GM12878 (cell line): Measurements from ENCODE around the gene CANX. TPM values are rescaled to one million over a fixed set of nuclear protein-coding genes. Genes with fewer than 3 reads are reported as not detected.

Experiments used
- CEBPB ChIP-seq, 2 experiments: fragments of 150-350 bp in 1 of 2; IDR thresholded peaks; 2 replicates each; pipeline ENCODE4 v1.6.1; 2012 to 2014; ENCODE audit warnings: low read depth in 2 of 2, low read length in 2 of 2, borderline replicate concordance in 1 of 2, inconsistent platforms in 1 of 2
- CREB1 ChIP-seq: IDR thresholded peaks from 2 replicates; pipeline ENCODE4 v1.6.1; 2012; ENCODE audit warnings: low read depth, mild to moderate bottlenecking, inconsistent platforms
- HCFC1 ChIP-seq: fragments of 150-350 bp; IDR thresholded peaks from 2 replicates; pipeline ENCODE4 v1.6.1; 2014; ENCODE audit warnings: low read length
- HDGF ChIP-seq: fragments of 450-650 bp; IDR thresholded peaks from 2 replicates; pipeline ENCODE4 v1.6.1; 2016; ENCODE audit warnings: antibody characterized with exemption
- JUNB ChIP-seq: IDR thresholded peaks from 2 replicates; pipeline ENCODE4 v1.6.1; 2016; ENCODE audit warnings: antibody characterized with exemption, mild to moderate bottlenecking
- MTA3 ChIP-seq: IDR thresholded peaks from 2 replicates; pipeline ENCODE4 v1.6.1; 2012; ENCODE audit warnings: low read length, inconsistent platforms, borderline replicate concordance
- MXI1 ChIP-seq: fragments of 150-350 bp; IDR thresholded peaks from 2 replicates; pipeline ENCODE4 v1.6.1; 2011; ENCODE audit warnings: low read depth, mild to moderate bottlenecking, inconsistent platforms, low read length, improper control_type of control experiment
- NFYA ChIP-seq: IDR thresholded peaks from 2 replicates; pipeline ENCODE4 v1.6.1; 2011; ENCODE audit warnings: low read depth, mild to moderate bottlenecking, low read length, improper control_type of control experiment, borderline replicate concordance
- NR2C2 ChIP-seq: IDR thresholded peaks from 2 replicates; pipeline ENCODE4 v1.6.1; 2011; ENCODE audit warnings: borderline replicate concordance, low read depth; ENCODE audit not compliant: control insufficient read depth, insufficient read length
- RAD51 ChIP-seq: fragments of 450-650 bp; IDR thresholded peaks from 2 replicates; pipeline ENCODE4 v1.6.1; 2016; ENCODE audit warnings: moderate library complexity, mild to moderate bottlenecking, inconsistent platforms
- RB1 ChIP-seq: fragments of 450-650 bp; formaldehyde crosslinking; IDR thresholded peaks from 2 replicates; pipeline ENCODE4 v1.6.1; 2017; ENCODE audit warnings: mild to moderate bottlenecking, borderline replicate concordance
- SMAD1 ChIP-seq: fragments of 450-650 bp; IDR thresholded peaks from 2 replicates; pipeline ENCODE4 v1.6.1; 2018; ENCODE audit warnings: mild to moderate bottlenecking, low read depth; ENCODE audit not compliant: partially characterized antibody
- SREBF1 ChIP-seq: IDR thresholded peaks from 2 replicates; pipeline ENCODE4 v1.6.1; 2012; ENCODE audit warnings: mild to moderate bottlenecking, low read length
- ZSCAN29 ChIP-seq: fragments of 450-650 bp; IDR thresholded peaks from 2 replicates; pipeline ENCODE4 v1.6.1; 2017; ENCODE audit warnings: mild to moderate bottlenecking, moderate library complexity
- ZZZ3 ChIP-seq: IDR thresholded peaks from 2 replicates; pipeline ENCODE4 v1.6.1; 2011; ENCODE audit warnings: low read depth; ENCODE audit not compliant: control insufficient read depth, insufficient read length
- polyA plus RNA-seq, 11 experiments: library from polyadenylated mRNA; depleted of rRNA in 4 of 11; unstranded in 6 of 11; stranded (reverse) in 5 of 11; fragments of >200 nt; fragmentation: Nextera tagmentation in 4 of 11; fragmentation: Illumina TruSeq in 1 of 11; extraction: Ambion mirVana in 4 of 11; extraction: Trizol in 1 of 11; gene quantifications; 1 replicate in 1 of 11; 2 replicates in 10 of 11; pipeline versions ENCODE4 v1.2.1 to v1.2.3, GENCODE V29; 2011 to 2016; ENCODE audit warnings: inconsistent platforms in 2 of 11, missing spikeins in 2 of 11, low read depth in 1 of 11
- total RNA-seq, 4 experiments: library from RNA; depleted of rRNA in 3 of 4; stranded (reverse); fragments of >200 nt in 3 of 4; fragmentation: Illumina TruSeq in 1 of 4; extraction: Trizol in 1 of 4; gene quantifications; 2 replicates each; pipeline versions ENCODE4 v1.2.1 to v1.2.3, GENCODE V29; 2013 to 2021
- TF ChIP-seq, protein P1 (sequence below): IDR thresholded peaks from 2 replicates; pipeline ENCODE4 v1.6.1; 2012; ENCODE audit warnings: low read depth, low read length, improper control_type of control experiment
- TF ChIP-seq, protein P2 (sequence below): IDR thresholded peaks from 2 replicates; pipeline ENCODE4 v1.6.1; 2011; ENCODE audit warnings: borderline replicate concordance, low read depth, mild to moderate bottlenecking, moderate library complexity, low read length; ENCODE audit not compliant: insufficient read depth, poor library complexity, severe bottlenecking
- TF ChIP-seq, protein P3 (sequence below): fragments of 450-650 bp; formaldehyde crosslinking; IDR thresholded peaks from 2 replicates; pipeline ENCODE4 v1.4.0; 2022; ENCODE audit warnings: mild to moderate bottlenecking, moderate library complexity
- TF ChIP-seq, protein P4 (sequence below): fragments of 450-650 bp; IDR thresholded peaks from 2 replicates; pipeline ENCODE4 v1.6.1; 2017; ENCODE audit warnings: antibody characterized with exemption, mild to moderate bottlenecking, moderate library complexity
- TF ChIP-seq, protein P5 (sequence below), 3 experiments: IDR thresholded peaks in 2 of 3; conservative IDR thresholded peaks in 1 of 3; 2 replicates each; pipeline ENCODE4 v1.5.1; 2011; ENCODE audit warnings: low read depth in 3 of 3, low read length in 3 of 3, mild to moderate bottlenecking in 3 of 3, control low read depth in 2 of 3, moderate library complexity in 2 of 3, inconsistent platforms in 1 of 3, mixed read lengths in 1 of 3; ENCODE audit not compliant: control insufficient read depth in 2 of 3, insufficient read depth in 1 of 3; ENCODE audit errors: extremely low read depth in 1 of 3

CANX gene
- total and polyA plus RNA-seq, 10 of the 15 experiments (the other 5 are each of a cell fraction or from before 2014, with no cell fraction given): 78.2 to 602 (median 412) TPM

DNA sequence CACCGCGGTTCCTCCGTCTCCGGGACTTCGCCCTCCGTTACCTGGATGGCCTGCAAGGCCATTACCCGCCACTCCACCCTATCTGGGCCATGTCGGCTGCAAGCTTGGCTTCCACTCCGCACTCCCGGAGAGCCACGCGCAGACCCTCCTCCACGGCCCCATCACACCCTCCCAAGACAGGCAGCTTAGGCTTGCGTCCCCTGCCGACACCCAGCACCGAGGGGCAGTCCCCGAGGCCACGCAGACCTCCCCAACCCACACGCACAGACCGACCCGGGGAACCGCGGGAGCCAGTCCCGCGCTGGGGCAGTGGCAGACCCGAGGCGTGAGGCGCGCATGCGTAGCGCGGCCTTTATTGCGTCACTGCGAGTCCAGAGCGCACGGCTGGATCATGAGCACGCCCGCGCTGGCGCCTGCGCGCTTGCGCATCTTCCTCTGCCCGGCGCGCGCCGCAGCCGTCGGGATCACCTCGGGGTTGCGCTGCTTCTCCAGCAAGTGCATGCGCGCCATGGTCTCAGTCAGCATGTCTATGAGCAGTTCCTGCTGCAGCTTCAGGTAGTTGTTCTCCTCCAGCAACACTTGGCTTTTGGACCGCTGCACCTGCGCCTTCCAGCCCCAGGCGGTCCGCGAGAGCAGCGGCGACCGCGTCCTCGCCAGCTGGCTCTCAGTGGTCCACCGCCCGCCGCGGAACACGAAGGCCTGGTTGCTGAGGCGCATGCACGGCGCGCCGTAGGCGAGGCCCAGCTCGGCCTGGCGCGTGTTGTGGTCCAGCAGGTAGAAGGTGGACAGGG is 20.3 kb upstream of the CANX start (continued):
- TF ChIP-seq NFYA (no peak), MXI1 (peak; percentile 74; the same call in 1 of the 2 replicates), MTA3 (no peak), ZSCAN29 (no peak), SMAD1 (no peak), RB1 (peak; percentile 31; the same call in 1 of the 2 replicates), JUNB (no peak), ZZZ3 (no peak), HCFC1 (peak; percentile 43), RAD51 (no peak), SREBF1 (no peak), NR2C2 (no peak), HDGF (peak; percentile 73), CREB1 (peak; percentile 90), CEBPB (IDR thresholded peaks at IDR 0.05; ENCODE audit: borderline replicate concordance in 1 of 2, low read depth in 2 of 2, low read length in 2 of 2) (peak in 1 of 2 experiments; percentile 89; a peak in 2 of 4 replicates)
- TF ChIP-seq, protein P1, sequence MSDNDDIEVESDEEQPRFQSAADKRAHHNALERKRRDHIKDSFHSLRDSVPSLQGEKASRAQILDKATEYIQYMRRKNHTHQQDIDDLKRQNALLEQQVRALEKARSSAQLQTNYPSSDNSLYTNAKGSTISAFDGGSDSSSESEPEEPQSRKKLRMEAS: peak; percentile 84
- TF ChIP-seq, protein P2, sequence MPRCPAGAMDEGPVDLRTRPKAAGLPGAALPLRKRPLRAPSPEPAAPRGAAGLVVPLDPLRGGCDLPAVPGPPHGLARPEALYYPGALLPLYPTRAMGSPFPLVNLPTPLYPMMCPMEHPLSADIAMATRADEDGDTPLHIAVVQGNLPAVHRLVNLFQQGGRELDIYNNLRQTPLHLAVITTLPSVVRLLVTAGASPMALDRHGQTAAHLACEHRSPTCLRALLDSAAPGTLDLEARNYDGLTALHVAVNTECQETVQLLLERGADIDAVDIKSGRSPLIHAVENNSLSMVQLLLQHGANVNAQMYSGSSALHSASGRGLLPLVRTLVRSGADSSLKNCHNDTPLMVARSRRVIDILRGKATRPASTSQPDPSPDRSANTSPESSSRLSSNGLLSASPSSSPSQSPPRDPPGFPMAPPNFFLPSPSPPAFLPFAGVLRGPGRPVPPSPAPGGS: peak; percentile 39
- TF ChIP-seq, protein P3, sequence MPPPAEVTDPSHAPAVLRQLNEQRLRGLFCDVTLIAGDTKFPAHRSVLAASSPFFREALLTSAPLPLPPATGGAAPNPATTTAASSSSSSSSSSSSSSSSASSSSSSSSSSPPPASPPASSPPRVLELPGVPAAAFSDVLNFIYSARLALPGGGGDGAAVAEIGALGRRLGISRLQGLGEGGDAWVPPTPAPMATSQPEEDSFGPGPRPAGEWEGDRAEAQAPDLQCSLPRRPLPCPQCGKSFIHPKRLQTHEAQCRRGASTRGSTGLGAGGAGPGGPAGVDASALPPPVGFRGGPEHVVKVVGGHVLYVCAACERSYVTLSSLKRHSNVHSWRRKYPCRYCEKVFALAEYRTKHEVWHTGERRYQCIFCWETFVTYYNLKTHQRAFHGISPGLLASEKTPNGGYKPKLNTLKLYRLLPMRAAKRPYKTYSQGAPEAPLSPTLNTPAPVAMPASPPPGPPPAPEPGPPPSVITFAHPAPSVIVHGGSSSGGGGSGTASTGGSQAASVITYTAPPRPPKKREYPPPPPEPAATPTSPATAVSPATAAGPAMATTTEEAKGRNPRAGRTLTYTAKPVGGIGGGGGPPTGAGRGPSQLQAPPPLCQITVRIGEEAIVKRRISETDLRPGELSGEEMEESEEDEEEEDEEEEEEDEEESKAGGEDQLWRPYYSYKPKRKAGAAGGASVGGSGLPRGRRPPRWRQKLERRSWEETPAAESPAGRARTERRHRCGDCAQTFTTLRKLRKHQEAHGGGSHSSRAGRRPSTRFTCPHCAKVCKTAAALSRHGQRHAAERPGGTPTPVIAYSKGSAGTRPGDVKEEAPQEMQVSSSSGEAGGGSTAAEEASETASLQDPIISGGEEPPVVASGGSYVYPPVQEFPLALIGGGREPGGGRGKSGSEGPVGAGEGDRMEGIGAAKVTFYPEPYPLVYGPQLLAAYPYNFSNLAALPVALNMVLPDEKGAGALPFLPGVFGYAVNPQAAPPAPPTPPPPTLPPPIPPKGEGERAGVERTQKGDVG (CRISPR knock-in tag): no peak
- TF ChIP-seq, protein P4, sequence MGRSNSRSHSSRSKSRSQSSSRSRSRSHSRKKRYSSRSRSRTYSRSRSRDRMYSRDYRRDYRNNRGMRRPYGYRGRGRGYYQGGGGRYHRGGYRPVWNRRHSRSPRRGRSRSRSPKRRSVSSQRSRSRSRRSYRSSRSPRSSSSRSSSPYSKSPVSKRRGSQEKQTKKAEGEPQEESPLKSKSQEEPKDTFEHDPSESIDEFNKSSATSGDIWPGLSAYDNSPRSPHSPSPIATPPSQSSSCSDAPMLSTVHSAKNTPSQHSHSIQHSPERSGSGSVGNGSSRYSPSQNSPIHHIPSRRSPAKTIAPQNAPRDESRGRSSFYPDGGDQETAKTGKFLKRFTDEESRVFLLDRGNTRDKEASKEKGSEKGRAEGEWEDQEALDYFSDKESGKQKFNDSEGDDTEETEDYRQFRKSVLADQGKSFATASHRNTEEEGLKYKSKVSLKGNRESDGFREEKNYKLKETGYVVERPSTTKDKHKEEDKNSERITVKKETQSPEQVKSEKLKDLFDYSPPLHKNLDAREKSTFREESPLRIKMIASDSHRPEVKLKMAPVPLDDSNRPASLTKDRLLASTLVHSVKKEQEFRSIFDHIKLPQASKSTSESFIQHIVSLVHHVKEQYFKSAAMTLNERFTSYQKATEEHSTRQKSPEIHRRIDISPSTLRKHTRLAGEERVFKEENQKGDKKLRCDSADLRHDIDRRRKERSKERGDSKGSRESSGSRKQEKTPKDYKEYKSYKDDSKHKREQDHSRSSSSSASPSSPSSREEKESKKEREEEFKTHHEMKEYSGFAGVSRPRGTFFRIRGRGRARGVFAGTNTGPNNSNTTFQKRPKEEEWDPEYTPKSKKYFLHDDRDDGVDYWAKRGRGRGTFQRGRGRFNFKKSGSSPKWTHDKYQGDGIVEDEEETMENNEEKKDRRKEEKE: no peak
- TF ChIP-seq, protein P5, sequence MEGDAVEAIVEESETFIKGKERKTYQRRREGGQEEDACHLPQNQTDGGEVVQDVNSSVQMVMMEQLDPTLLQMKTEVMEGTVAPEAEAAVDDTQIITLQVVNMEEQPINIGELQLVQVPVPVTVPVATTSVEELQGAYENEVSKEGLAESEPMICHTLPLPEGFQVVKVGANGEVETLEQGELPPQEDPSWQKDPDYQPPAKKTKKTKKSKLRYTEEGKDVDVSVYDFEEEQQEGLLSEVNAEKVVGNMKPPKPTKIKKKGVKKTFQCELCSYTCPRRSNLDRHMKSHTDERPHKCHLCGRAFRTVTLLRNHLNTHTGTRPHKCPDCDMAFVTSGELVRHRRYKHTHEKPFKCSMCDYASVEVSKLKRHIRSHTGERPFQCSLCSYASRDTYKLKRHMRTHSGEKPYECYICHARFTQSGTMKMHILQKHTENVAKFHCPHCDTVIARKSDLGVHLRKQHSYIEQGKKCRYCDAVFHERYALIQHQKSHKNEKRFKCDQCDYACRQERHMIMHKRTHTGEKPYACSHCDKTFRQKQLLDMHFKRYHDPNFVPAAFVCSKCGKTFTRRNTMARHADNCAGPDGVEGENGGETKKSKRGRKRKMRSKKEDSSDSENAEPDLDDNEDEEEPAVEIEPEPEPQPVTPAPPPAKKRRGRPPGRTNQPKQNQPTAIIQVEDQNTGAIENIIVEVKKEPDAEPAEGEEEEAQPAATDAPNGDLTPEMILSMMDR (IDR thresholded peaks at IDR 0.05 in 2 of 3, conservative IDR thresholded peaks at IDR 0.05 in 1 of 3; ENCODE audit: control insufficient read depth in 2 of 3, extremely low read depth in 1 of 3, insufficient read depth in 1 of 3, low read depth in 3 of 3, low read length in 3 of 3): peak in 1 of 3 experiments; percentile 21; a peak in 1 of 6 replicates
